ENCODE data around the gene FTCD.

DNA sequence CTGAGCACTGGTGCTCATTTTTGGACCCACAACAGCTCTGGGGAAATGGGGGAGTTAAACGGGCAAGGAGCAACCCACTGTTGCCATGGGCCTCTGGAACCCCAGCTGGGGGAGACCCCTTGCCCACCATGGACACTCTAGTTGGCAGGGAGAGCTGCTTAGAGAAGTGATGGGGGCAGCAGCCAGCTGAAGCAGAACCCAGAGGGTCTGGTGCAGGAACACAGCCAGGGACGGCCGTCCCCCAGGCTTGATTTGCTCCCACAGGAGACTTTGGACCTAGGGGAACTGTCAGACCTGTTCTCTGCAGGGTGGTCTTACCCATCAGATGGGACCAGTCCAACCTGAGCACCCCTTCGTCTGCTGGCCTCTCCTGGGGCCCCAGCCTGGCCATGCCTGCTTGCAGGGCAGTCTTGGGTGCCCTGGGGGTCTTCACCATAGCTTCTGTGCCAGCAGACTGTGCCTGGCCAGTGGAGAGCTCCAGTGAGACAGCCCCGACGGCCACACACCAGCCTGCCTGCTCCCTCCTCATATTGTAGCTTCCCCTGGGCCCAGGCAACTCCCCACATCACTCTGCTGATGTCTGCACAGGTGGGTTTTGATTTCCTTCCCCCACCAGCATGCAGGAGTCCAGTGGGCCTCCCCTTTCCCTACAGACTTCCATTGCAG, 17.6 kb upstream of the FTCD start:
- TF ChIP-seq, protein P1, sequence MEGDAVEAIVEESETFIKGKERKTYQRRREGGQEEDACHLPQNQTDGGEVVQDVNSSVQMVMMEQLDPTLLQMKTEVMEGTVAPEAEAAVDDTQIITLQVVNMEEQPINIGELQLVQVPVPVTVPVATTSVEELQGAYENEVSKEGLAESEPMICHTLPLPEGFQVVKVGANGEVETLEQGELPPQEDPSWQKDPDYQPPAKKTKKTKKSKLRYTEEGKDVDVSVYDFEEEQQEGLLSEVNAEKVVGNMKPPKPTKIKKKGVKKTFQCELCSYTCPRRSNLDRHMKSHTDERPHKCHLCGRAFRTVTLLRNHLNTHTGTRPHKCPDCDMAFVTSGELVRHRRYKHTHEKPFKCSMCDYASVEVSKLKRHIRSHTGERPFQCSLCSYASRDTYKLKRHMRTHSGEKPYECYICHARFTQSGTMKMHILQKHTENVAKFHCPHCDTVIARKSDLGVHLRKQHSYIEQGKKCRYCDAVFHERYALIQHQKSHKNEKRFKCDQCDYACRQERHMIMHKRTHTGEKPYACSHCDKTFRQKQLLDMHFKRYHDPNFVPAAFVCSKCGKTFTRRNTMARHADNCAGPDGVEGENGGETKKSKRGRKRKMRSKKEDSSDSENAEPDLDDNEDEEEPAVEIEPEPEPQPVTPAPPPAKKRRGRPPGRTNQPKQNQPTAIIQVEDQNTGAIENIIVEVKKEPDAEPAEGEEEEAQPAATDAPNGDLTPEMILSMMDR (conservative IDR thresholded peaks at IDR 0.05; ENCODE audit: low read depth, low read length) = no peak
- no peak for TF ChIP-seq EZH2 (IDR thresholded peaks at IDR 0.05; ENCODE audit: low read length, unreplicated experiment)
- no peak for TF ChIP-seq EZH2phosphoT487 (IDR thresholded peaks at IDR 0.05; ENCODE audit: borderline replicate concordance, low read length)
